HEK293 (cell line): Measurements from ENCODE around the gene CCDC78.

ENCODE experiments used
- AEBP2 ChIP-seq: fragments of 450-650 bp; formaldehyde crosslinking; IDR thresholded peaks from 2 replicates; pipeline ENCODE4 v1.5.1; 2016; ENCODE audit warnings: missing biosample characterization, missing genetic modification characterization, borderline replicate concordance
- BCL11A ChIP-seq: fragments of 450-650 bp; formaldehyde crosslinking; IDR thresholded peaks from 2 replicates; pipeline ENCODE4 v1.5.1; 2016; ENCODE audit warnings: low read depth, missing biosample characterization, missing genetic modification characterization
- HOXA7 ChIP-seq: sonication (generic); formaldehyde crosslinking; IDR thresholded peaks from 2 replicates; pipeline ENCODE4 v1.8.1; 2022; ENCODE audit warnings: missing genetic modification reagents, borderline replicate concordance
- KLF9 ChIP-seq: fragments of 450-650 bp; formaldehyde crosslinking; IDR thresholded peaks from 2 replicates; pipeline ENCODE4 v1.5.1; 2016; ENCODE audit warnings: missing biosample characterization, missing genetic modification characterization, low read depth
- MYNN ChIP-seq: fragments of 450-650 bp; formaldehyde crosslinking; IDR thresholded peaks from 2 replicates; pipeline ENCODE4 v1.5.1; 2016; ENCODE audit warnings: missing biosample characterization, missing genetic modification characterization, borderline replicate concordance
- SP7 ChIP-seq: fragments of 450-650 bp; formaldehyde crosslinking; IDR thresholded peaks from 2 replicates; pipeline ENCODE4 v1.5.1; 2016; ENCODE audit warnings: missing biosample characterization, missing genetic modification characterization
- TCF7L2 ChIP-seq: IDR thresholded peaks from 2 replicates; pipeline ENCODE4 v1.6.1; 2011; ENCODE audit warnings: low read depth, mild to moderate bottlenecking, inconsistent platforms, low read length, moderate library complexity, borderline replicate concordance
- ZBTB44 ChIP-seq: fragments of 450-650 bp; IDR thresholded peaks from 2 replicates; pipeline ENCODE4 v1.5.1; 2018; ENCODE audit warnings: missing biosample characterization, mild to moderate bottlenecking, missing genetic modification characterization
- ZFP69B ChIP-seq: fragments of 450-650 bp; formaldehyde crosslinking; IDR thresholded peaks from 2 replicates; pipeline ENCODE4 v1.5.1; 2016; ENCODE audit warnings: missing biosample characterization, missing genetic modification characterization
- ZNF138 ChIP-seq: fragments of 450-650 bp; formaldehyde crosslinking; IDR thresholded peaks from 2 replicates; pipeline ENCODE4 v1.5.1; 2016; ENCODE audit warnings: missing biosample characterization, missing genetic modification characterization, borderline replicate concordance
- ZNF174 ChIP-seq: fragments of 450-650 bp; formaldehyde crosslinking; IDR thresholded peaks from 2 replicates; pipeline ENCODE4 v1.5.0; 2017; ENCODE audit warnings: missing biosample characterization, mild to moderate bottlenecking, missing genetic modification characterization
- ZNF214 ChIP-seq: fragments of 450-650 bp; formaldehyde crosslinking; IDR thresholded peaks from 2 replicates; pipeline ENCODE4 v1.5.1; 2017; ENCODE audit warnings: missing biosample characterization, mild to moderate bottlenecking, missing genetic modification characterization, borderline replicate concordance
- ZNF23 ChIP-seq: fragments of 450-650 bp; formaldehyde crosslinking; IDR thresholded peaks from 2 replicates; pipeline ENCODE4 v1.5.1; 2016; ENCODE audit warnings: missing biosample characterization, missing genetic modification characterization, borderline replicate concordance
- ZNF24 ChIP-seq: fragments of 450-650 bp; formaldehyde crosslinking; IDR thresholded peaks from 2 replicates; pipeline ENCODE4 v1.5.1; 2016; ENCODE audit warnings: missing biosample characterization, missing genetic modification characterization
- ZNF311 ChIP-seq: fragments of 450-650 bp; formaldehyde crosslinking; IDR thresholded peaks from 2 replicates; pipeline ENCODE4 v1.5.1; 2017; ENCODE audit warnings: missing biosample characterization, missing genetic modification characterization, borderline replicate concordance
- ZNF362 ChIP-seq: fragments of 450-650 bp; formaldehyde crosslinking; IDR thresholded peaks from 2 replicates; pipeline ENCODE4 v1.5.1; 2016; ENCODE audit warnings: missing biosample characterization, missing genetic modification characterization
- ZNF366 ChIP-seq: fragments of 450-650 bp; formaldehyde crosslinking; conservative IDR thresholded peaks from 2 replicates; pipeline ENCODE4 v1.5.1; 2016; ENCODE audit warnings: missing biosample characterization, missing genetic modification characterization
- ZNF391 ChIP-seq: fragments of 450-650 bp; formaldehyde crosslinking; IDR thresholded peaks from 2 replicates; pipeline ENCODE4 v1.5.1; 2016; ENCODE audit warnings: low read depth, missing biosample characterization, missing genetic modification characterization, borderline replicate concordance
- ZNF394 ChIP-seq: fragments of 450-650 bp; formaldehyde crosslinking; IDR thresholded peaks from 2 replicates; pipeline ENCODE4 v1.5.1; 2016; ENCODE audit warnings: missing biosample characterization, missing genetic modification characterization, mild to moderate bottlenecking, moderate library complexity, borderline replicate concordance
- ZNF398 ChIP-seq: fragments of 450-650 bp; formaldehyde crosslinking; IDR thresholded peaks from 2 replicates; pipeline ENCODE4 v1.5.1; 2017; ENCODE audit warnings: missing biosample characterization, missing genetic modification characterization
- ZNF404 ChIP-seq: fragments of 450-650 bp; formaldehyde crosslinking; IDR thresholded peaks from 2 replicates; pipeline ENCODE4 v1.5.1; 2017; ENCODE audit warnings: missing biosample characterization, missing genetic modification characterization
- ZNF426 ChIP-seq: fragments of 450-650 bp; formaldehyde crosslinking; IDR thresholded peaks from 2 replicates; pipeline ENCODE4 v1.5.1; 2017; ENCODE audit warnings: missing biosample characterization, missing genetic modification characterization, mild to moderate bottlenecking, inconsistent platforms, moderate library complexity
- ZNF560 ChIP-seq: fragments of 450-650 bp; formaldehyde crosslinking; IDR thresholded peaks from 2 replicates; pipeline ENCODE4 v1.5.1; 2017; ENCODE audit warnings: missing biosample characterization, missing genetic modification characterization, borderline replicate concordance
- ZNF621 ChIP-seq: fragments of 450-650 bp; formaldehyde crosslinking; IDR thresholded peaks from 2 replicates; pipeline ENCODE4 v1.5.1; 2017; ENCODE audit warnings: missing biosample characterization, missing genetic modification characterization
- ZNF626 ChIP-seq: fragments of 450-650 bp; sonication (Bioruptor Pico); formaldehyde crosslinking; IDR thresholded peaks from 2 replicates; pipeline ENCODE4 v1.5.1; 2018; ENCODE audit warnings: missing biosample characterization, missing genetic modification characterization, inconsistent platforms
- ZNF658 ChIP-seq: fragments of 450-650 bp; formaldehyde crosslinking; IDR thresholded peaks from 2 replicates; pipeline ENCODE4; 2016; ENCODE audit warnings: missing biosample characterization, missing genetic modification characterization
- ZNF670 ChIP-seq: fragments of 450-650 bp; formaldehyde crosslinking; IDR thresholded peaks from 2 replicates; pipeline ENCODE4 v1.5.1; 2016; ENCODE audit warnings: missing biosample characterization, missing genetic modification characterization, low read depth
- ZNF768 ChIP-seq: fragments of 450-650 bp; formaldehyde crosslinking; IDR thresholded peaks from 2 replicates; pipeline ENCODE4 v1.5.1; 2018; ENCODE audit warnings: missing biosample characterization, mild to moderate bottlenecking, missing genetic modification characterization
- ZSCAN23 ChIP-seq: fragments of 450-650 bp; formaldehyde crosslinking; IDR thresholded peaks from 2 replicates; pipeline ENCODE4 v1.5.1; 2016; ENCODE audit warnings: missing biosample characterization, missing genetic modification characterization
- ZSCAN30 ChIP-seq: fragments of 450-650 bp; IDR thresholded peaks from 2 replicates; pipeline ENCODE4 v1.5.1; 2018; ENCODE audit warnings: missing biosample characterization, mild to moderate bottlenecking, missing genetic modification characterization, moderate library complexity
- ZSCAN4 ChIP-seq: fragments of 450-650 bp; formaldehyde crosslinking; IDR thresholded peaks from 2 replicates; pipeline ENCODE4 v1.5.1; 2017; ENCODE audit warnings: missing biosample characterization, missing genetic modification characterization

The CCDC78 gene

GRCh38 chr16:740764-741505, 14.7 kb upstream of the CCDC78 start, which contains the start of gene CIAO3 (continued):
- TF ChIP-seq ZBTB44 (tag by site-specific recombination) (peak; percentile 71), ZNF394 (peak; percentile 50; the same call in 1 of the 2 replicates), ZNF138 (tag by site-specific recombination) (no peak), ZNF391 (tag by site-specific recombination) (peak; percentile 80; the same call in 1 of the 2 replicates), ZSCAN4 (tag by site-specific recombination) (no peak), AEBP2 (no peak), ZNF658 (tag by site-specific recombination) (0 out of 2 replicates have a peak, but pooled peaks have one; percentile 72), ZSCAN30 (tag by site-specific recombination) (peak; percentile 47; the same call in 1 of the 2 replicates), BCL11A (tag by site-specific recombination) (no peak), ZNF626 (tag by site-specific recombination) (no peak), ZNF23 (no peak), ZNF362 (tag by site-specific recombination) (no peak), ZNF174 (tag by site-specific recombination) (no peak), ZNF404 (tag by site-specific recombination) (no peak), ZNF768 (tag by site-specific recombination) (no peak), ZNF366 (no peak), ZNF214 (no peak), ZNF670 (tag by site-specific recombination) (no peak), ZNF24 (tag by site-specific recombination) (0 out of 2 replicates have a peak, but pooled peaks have one; percentile 64), ZNF560 (tag by site-specific recombination) (no peak), SP7 (tag by site-specific recombination) (peak; percentile 88), ZSCAN23 (tag by site-specific recombination) (0 out of 2 replicates have a peak, but pooled peaks have one; percentile 15), MYNN (tag by site-specific recombination) (no peak), KLF9 (tag by site-specific recombination) (peak; percentile 92), ZNF311 (tag by site-specific recombination) (no peak), ZNF621 (no peak), ZNF426 (tag by site-specific recombination) (no peak), ZNF398 (tag by site-specific recombination) (peak; percentile 33; the same call in 1 of the 2 replicates), TCF7L2 (no peak), HOXA7 (CRISPR knock-in tag) (no peak), ZFP69B (tag by site-specific recombination) (no peak)
